ENCODE measurements around the gene LBHD2. TPM values are rescaled to one million over a fixed set of nuclear protein-coding genes. Genes with fewer than 3 reads are reported as not detected.

The LBHD2 gene
- total and polyA plus RNA-seq, 2 of the 13 experiments (the other 11 are each of a cell fraction or from before 2014, with no cell fraction given): 0.67 to 1.00 TPM

GRCh38 chr14:103109535-103110441 is 25.8 kb downstream of the LBHD2 start (continued):
- TF ChIP-seq, protein P1, sequence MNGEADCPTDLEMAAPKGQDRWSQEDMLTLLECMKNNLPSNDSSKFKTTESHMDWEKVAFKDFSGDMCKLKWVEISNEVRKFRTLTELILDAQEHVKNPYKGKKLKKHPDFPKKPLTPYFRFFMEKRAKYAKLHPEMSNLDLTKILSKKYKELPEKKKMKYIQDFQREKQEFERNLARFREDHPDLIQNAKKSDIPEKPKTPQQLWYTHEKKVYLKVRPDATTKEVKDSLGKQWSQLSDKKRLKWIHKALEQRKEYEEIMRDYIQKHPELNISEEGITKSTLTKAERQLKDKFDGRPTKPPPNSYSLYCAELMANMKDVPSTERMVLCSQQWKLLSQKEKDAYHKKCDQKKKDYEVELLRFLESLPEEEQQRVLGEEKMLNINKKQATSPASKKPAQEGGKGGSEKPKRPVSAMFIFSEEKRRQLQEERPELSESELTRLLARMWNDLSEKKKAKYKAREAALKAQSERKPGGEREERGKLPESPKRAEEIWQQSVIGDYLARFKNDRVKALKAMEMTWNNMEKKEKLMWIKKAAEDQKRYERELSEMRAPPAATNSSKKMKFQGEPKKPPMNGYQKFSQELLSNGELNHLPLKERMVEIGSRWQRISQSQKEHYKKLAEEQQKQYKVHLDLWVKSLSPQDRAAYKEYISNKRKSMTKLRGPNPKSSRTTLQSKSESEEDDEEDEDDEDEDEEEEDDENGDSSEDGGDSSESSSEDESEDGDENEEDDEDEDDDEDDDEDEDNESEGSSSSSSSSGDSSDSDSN (CRISPR knock-in tag; IDR thresholded peaks at IDR 0.05): 0 out of 2 replicates have a peak, but pooled peaks have one; percentile 23
- TF ChIP-seq JUND (CRISPR knock-in tag; IDR thresholded peaks at IDR 0.05): peak; percentile 90
- TF ChIP-seq ZFP36L1 (CRISPR knock-in tag; IDR thresholded peaks at IDR 0.05): no peak
- TF ChIP-seq ZNF225 (CRISPR knock-in tag; IDR thresholded peaks at IDR 0.05): no peak
- TF ChIP-seq MYC (CRISPR knock-in tag; IDR thresholded peaks at IDR 0.05; ENCODE audit: borderline replicate concordance): peak; percentile 34; the same call in 1 of the 2 replicates
- TF ChIP-seq ONECUT2 (CRISPR knock-in tag; IDR thresholded peaks at IDR 0.05): no peak
- TF ChIP-seq ZC3H4 (CRISPR knock-in tag; IDR thresholded peaks at IDR 0.05; ENCODE audit: borderline replicate concordance): no peak
- TF ChIP-seq ZNF572 (CRISPR knock-in tag; IDR thresholded peaks at IDR 0.05): 0 out of 2 replicates have a peak, but pooled peaks have one; percentile 32
- TF ChIP-seq MXI1 (IDR thresholded peaks at IDR 0.05; ENCODE audit: borderline replicate concordance, low read depth, low read length): no peak
- TF ChIP-seq SOX6 (IDR thresholded peaks at IDR 0.05): no peak
- no peak for TF ChIP-seq SOX6 (CRISPR knock-in tag; IDR thresholded peaks at IDR 0.05)
- TF ChIP-seq DR1 (CRISPR knock-in tag; IDR thresholded peaks at IDR 0.05): no peak
- TF ChIP-seq ATF3 (CRISPR knock-in tag; IDR thresholded peaks at IDR 0.05): peak; percentile 70
- TF ChIP-seq MAZ (IDR thresholded peaks at IDR 0.05; ENCODE audit: borderline replicate concordance, low read depth, low read length): peak; percentile 19; the same call in 1 of the 2 replicates
- no peak for TF ChIP-seq MAZ (CRISPR knock-in tag; IDR thresholded peaks at IDR 0.05; ENCODE audit: low read depth)
- TF ChIP-seq ZIK1 (CRISPR knock-in tag; IDR thresholded peaks at IDR 0.05; ENCODE audit: borderline replicate concordance, low read depth): no peak
- TF ChIP-seq PAF1 (CRISPR knock-in tag; IDR thresholded peaks at IDR 0.05): 0 out of 2 replicates have a peak, but pooled peaks have one; percentile 40
- no peak for TF ChIP-seq TRAFD1 (CRISPR knock-in tag; IDR thresholded peaks at IDR 0.05; ENCODE audit: borderline replicate concordance)
- TF ChIP-seq ZSCAN9 (CRISPR knock-in tag; IDR thresholded peaks at IDR 0.05; ENCODE audit: borderline replicate concordance): no peak
- TF ChIP-seq, protein P2, sequence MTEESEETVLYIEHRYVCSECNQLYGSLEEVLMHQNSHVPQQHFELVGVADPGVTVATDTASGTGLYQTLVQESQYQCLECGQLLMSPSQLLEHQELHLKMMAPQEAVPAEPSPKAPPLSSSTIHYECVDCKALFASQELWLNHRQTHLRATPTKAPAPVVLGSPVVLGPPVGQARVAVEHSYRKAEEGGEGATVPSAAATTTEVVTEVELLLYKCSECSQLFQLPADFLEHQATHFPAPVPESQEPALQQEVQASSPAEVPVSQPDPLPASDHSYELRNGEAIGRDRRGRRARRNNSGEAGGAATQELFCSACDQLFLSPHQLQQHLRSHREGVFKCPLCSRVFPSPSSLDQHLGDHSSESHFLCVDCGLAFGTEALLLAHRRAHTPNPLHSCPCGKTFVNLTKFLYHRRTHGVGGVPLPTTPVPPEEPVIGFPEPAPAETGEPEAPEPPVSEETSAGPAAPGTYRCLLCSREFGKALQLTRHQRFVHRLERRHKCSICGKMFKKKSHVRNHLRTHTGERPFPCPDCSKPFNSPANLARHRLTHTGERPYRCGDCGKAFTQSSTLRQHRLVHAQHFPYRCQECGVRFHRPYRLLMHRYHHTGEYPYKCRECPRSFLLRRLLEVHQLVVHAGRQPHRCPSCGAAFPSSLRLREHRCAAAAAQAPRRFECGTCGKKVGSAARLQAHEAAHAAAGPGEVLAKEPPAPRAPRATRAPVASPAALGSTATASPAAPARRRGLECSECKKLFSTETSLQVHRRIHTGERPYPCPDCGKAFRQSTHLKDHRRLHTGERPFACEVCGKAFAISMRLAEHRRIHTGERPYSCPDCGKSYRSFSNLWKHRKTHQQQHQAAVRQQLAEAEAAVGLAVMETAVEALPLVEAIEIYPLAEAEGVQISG (CRISPR knock-in tag; IDR thresholded peaks at IDR 0.05): 0 out of 2 replicates have a peak, but pooled peaks have one; percentile 17
- no peak for TF ChIP-seq SP4 (CRISPR knock-in tag; IDR thresholded peaks at IDR 0.05)
- no peak for TF ChIP-seq ZEB1 (IDR thresholded peaks at IDR 0.05; ENCODE audit: insufficient replicate concordance, low read depth)
- no peak for TF ChIP-seq FOXC1 (CRISPR knock-in tag; IDR thresholded peaks at IDR 0.05; ENCODE audit: borderline replicate concordance)
